ENCODE data around the gene TAF1D. TPM values are rescaled to one million over a fixed set of nuclear protein-coding genes. Genes with fewer than 3 reads are reported as not detected.

TAF1D gene
- total and polyA plus RNA-seq, 2 donors from 2014 or later: 64.3 to 110 TPM

DNA sequence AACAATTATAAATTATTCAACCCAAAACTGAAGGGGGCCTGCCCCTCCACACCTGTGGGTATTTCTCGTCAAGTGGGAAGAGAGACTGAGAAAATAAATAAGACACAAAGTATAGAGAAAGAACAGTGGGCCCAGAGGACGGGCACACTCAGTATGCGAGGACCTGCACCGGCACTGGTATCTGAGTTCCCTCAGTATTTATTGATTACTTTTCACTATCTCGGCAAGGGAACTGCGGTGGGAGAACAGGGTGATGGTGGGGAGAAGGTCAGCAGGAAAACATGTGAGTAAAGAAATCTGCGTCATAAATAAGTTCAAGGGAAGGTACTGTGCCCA is 3.3 kb upstream of the TAF1D start:
- H3K4me1 ChIP-seq (ENCODE audit: control insufficient read depth in 2 of 3, insufficient read depth in 2 of 3, low read depth in 1 of 3, low read length in 3 of 3): peaks cover 0 to 8% (median 8%) of the 10 kb centered on the region in 3 donors
- peak overlapping the region in 1 of 3 donors; percentile 56 for H3K9ac ChIP-seq (ENCODE audit: low read length in 3 of 3)
- no peaks in the 10 kb centered on the region for H3K27me3 ChIP-seq (ENCODE audit: control insufficient read depth, insufficient read depth, low read length)
- intact Hi-C loops (cut with DNase I): no loop called here
- no peak for FAIRE-seq
- H3K36me3 ChIP-seq (ENCODE audit: control insufficient read depth in 2 of 3, insufficient read depth in 3 of 3, low read length in 3 of 3): peaks cover 0 to 6% (median 2%) of the 10 kb centered on the region in 3 donors
- no peaks in the 10 kb centered on the region for H3K9me3 ChIP-seq (ENCODE audit: control insufficient read depth in 2 of 3, insufficient read depth in 1 of 3, low read length in 3 of 3)
- DNase-seq: no peak
- TF ChIP-seq, protein P1, sequence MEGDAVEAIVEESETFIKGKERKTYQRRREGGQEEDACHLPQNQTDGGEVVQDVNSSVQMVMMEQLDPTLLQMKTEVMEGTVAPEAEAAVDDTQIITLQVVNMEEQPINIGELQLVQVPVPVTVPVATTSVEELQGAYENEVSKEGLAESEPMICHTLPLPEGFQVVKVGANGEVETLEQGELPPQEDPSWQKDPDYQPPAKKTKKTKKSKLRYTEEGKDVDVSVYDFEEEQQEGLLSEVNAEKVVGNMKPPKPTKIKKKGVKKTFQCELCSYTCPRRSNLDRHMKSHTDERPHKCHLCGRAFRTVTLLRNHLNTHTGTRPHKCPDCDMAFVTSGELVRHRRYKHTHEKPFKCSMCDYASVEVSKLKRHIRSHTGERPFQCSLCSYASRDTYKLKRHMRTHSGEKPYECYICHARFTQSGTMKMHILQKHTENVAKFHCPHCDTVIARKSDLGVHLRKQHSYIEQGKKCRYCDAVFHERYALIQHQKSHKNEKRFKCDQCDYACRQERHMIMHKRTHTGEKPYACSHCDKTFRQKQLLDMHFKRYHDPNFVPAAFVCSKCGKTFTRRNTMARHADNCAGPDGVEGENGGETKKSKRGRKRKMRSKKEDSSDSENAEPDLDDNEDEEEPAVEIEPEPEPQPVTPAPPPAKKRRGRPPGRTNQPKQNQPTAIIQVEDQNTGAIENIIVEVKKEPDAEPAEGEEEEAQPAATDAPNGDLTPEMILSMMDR (IDR thresholded peaks at IDR 0.05; ENCODE audit: borderline replicate concordance, extremely low read depth, insufficient read depth): no peak
- H3K4me3 ChIP-seq (ENCODE audit: low read length in 3 of 3): peak overlapping the region in 2 of 3 donors; percentile 9 to 61
- H3K27ac ChIP-seq (ENCODE audit: low read depth in 2 of 2, low read length in 2 of 2): peak overlapping the region; percentile 26 to 32

DNA sequence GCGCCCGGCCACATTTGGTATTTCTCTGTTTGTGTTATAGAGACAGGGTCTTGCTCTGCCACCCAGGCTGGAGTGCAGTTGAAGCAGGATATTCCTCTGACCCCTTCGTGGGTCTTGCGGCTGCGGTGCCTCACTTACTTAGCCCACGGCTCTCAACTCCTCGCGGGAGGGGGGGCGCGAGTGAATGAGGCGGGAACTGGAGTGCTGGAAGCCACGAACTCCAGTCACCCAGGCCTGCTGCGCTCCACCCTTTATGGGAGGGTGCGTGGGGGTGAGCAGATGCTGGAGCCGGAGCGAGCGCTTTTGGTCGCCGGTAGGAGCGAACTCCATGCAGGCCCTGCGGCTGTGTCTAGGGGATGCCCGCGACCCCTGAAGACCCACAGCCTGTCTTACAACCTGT is 2.0 kb upstream of the TAF1D start:
- peak in 3 of 5 donors; percentile 19 to 81 (median 52) for DNase-seq
- Histone ChIP-seq H3K9me3 (ENCODE audit: control insufficient read depth in 2 of 3, insufficient read depth in 1 of 3, low read length in 3 of 3) (no peaks in the 10 kb centered on the region), H3K36me3 (ENCODE audit: control insufficient read depth in 2 of 3, insufficient read depth in 3 of 3, low read length in 3 of 3) (peaks cover 0 to 3% (median 2%) of the 10 kb centered on the region in 3 donors), H3K4me1 (ENCODE audit: control insufficient read depth in 2 of 3, insufficient read depth in 2 of 3, low read depth in 1 of 3, low read length in 3 of 3) (peaks cover 0 to 20% (median 13%) of the 10 kb centered on the region in 3 donors), H3K27ac (ENCODE audit: low read depth in 2 of 2, low read length in 2 of 2) (peak overlapping the region in 1 of 2 donors; percentile 51), H3K4me3 (ENCODE audit: low read length in 3 of 3) (peak overlapping the region in 2 of 3 donors; percentile 32 to 53), H3K27me3 (ENCODE audit: control insufficient read depth, insufficient read depth, low read length) (no peaks in the 10 kb centered on the region), H3K9ac (ENCODE audit: low read length in 3 of 3) (peak overlapping the region in 1 of 3 donors; percentile 22)
- TF ChIP-seq, protein P1 (IDR thresholded peaks at IDR 0.05; ENCODE audit: borderline replicate concordance, extremely low read depth, insufficient read depth): no peak
- FAIRE-seq: no peak
- intact Hi-C loops (cut with DNase I): no loop called here

DNA sequence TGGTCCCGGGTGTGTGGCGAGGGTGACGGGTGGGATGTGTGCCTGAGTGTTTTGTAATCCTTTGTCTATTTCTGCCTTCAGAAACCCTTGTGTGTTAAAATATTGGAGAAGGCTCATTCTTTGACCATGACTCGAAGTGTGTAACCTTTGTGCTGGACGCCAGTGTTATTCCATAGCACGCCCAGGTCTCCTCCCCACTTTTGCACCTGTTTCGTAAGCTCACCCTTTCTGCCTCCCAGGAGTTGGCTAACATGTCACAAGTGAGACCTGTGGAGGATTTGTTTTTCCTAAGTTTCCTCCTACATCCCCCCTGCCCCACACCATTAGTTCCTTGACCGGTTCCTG is 559 bp upstream of the TAF1D start:
- peaks cover 0 to 20% (median 13%) of the 10 kb centered on the region in 3 donors for H3K4me1 ChIP-seq (ENCODE audit: control insufficient read depth in 2 of 3, insufficient read depth in 2 of 3, low read depth in 1 of 3, low read length in 3 of 3)

More for the DNA sequence above, 559 bp upstream of the TAF1D start:
- DNase-seq (peak in 2 of 5 donors; percentile 62 to 78), FAIRE-seq (no peak)
- Histone ChIP-seq H3K36me3 (ENCODE audit: control insufficient read depth in 2 of 3, insufficient read depth in 3 of 3, low read length in 3 of 3) (peaks cover 2 to 14% (median 7%) of the 10 kb centered on the region in 3 donors), H3K27me3 (ENCODE audit: control insufficient read depth, insufficient read depth, low read length) (no peaks in the 10 kb centered on the region), H3K4me3 (ENCODE audit: low read length in 3 of 3) (peak overlapping the region; percentile 80 to 100 (median 95)), H3K9ac (ENCODE audit: low read length in 3 of 3) (peak overlapping the region; percentile 91 to 100 (median 95)), H3K9me3 (ENCODE audit: control insufficient read depth in 2 of 3, insufficient read depth in 1 of 3, low read length in 3 of 3) (no peaks in the 10 kb centered on the region), H3K27ac (ENCODE audit: low read depth in 2 of 2, low read length in 2 of 2) (peak overlapping the region; percentile 92 to 96)
- TF ChIP-seq, protein P1 (IDR thresholded peaks at IDR 0.05; ENCODE audit: borderline replicate concordance, extremely low read depth, insufficient read depth): no peak
- intact Hi-C loops (cut with DNase I): no loop called here

All from kidney (tissue), 14 donors.